ENCODE data around the gene LMBRD1.

DNA sequence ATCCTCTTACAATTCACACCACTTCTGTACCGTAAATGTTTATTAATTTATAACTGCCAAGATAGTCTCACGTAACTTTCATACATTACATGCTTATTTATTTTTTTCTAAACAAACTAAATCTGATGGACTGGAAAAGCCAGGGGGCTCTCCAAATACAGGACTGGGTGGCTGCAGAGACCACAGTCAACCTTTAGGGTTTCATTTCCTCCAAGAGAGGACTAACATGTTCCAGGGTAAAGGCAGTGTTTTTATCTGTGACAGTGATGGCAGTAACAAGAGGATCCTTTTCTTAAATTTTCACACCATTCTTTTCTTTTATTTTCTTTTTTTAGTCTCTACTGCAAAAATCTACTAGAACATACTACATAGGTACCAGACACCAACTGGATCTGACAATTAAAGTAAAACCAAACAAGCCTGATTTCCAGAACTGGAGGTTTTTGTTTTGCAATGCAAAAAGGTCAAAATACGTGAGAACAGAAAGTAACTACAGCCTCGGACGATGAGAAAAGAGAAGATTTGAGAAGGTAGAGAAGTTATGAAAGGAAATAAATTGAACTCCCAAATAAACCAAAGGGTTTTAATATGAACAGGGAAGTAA, 1.2 kb downstream of the LMBRD1 start:
- TF ChIP-seq, protein P1, sequence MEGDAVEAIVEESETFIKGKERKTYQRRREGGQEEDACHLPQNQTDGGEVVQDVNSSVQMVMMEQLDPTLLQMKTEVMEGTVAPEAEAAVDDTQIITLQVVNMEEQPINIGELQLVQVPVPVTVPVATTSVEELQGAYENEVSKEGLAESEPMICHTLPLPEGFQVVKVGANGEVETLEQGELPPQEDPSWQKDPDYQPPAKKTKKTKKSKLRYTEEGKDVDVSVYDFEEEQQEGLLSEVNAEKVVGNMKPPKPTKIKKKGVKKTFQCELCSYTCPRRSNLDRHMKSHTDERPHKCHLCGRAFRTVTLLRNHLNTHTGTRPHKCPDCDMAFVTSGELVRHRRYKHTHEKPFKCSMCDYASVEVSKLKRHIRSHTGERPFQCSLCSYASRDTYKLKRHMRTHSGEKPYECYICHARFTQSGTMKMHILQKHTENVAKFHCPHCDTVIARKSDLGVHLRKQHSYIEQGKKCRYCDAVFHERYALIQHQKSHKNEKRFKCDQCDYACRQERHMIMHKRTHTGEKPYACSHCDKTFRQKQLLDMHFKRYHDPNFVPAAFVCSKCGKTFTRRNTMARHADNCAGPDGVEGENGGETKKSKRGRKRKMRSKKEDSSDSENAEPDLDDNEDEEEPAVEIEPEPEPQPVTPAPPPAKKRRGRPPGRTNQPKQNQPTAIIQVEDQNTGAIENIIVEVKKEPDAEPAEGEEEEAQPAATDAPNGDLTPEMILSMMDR (IDR thresholded peaks at IDR 0.05) = peak in 1 of 7 experiments; percentile 10
- TF ChIP-seq EP300 (IDR thresholded peaks at IDR 0.05) = no peak
